ENCODE data around the gene ADGRA1. TPM values are rescaled to one million over a fixed set of nuclear protein-coding genes. Genes with fewer than 3 reads are reported as not detected.

Gene ADGRA1
- total and polyA plus RNA-seq, 10 of the 15 experiments (the other 5 are each of a cell fraction or from before 2014, with no cell fraction given): not detected

- in situ Hi-C loops (cut with MboI) (no loop called here), intact Hi-C loops (cut with micrococcal nuclease; ENCODE audit: unreplicated experiment) (no loop called here)
- Histone ChIP-seq H3K36me3 (ENCODE audit: control insufficient read depth in 2 of 2, insufficient read depth in 2 of 2, low read length in 1 of 2) (no peaks in the 10 kb centered on the region), H3K27ac (ENCODE audit: control insufficient read depth, insufficient read depth) (no peak overlapping the region), H3K79me2 (ENCODE audit: control insufficient read depth, insufficient read depth, low read length) (no peaks in the 10 kb centered on the region), H3K9me3 (replicated peaks; ENCODE audit: control insufficient read depth, insufficient read depth, low read length) (no peaks in the 10 kb centered on the region; the same call in 2 of the 3 replicates), H3K4me1 (ENCODE audit: control insufficient read depth, insufficient read depth, low read length) (no peaks in the 10 kb centered on the region), H3K4me3 (no peak overlapping the region), H3K4me2 (ENCODE audit: control insufficient read depth, insufficient read depth) (no peak overlapping the region), H2AFZ (ENCODE audit: control insufficient read depth, low read depth, low read length) (no peak overlapping the region), H3K27me3 (replicated peaks in 1 of 2; ENCODE audit: control insufficient read depth in 2 of 2, insufficient read depth in 2 of 2, low read length in 1 of 2) (no peaks in the 10 kb centered on the region), H4K20me1 (ENCODE audit: control insufficient read depth, insufficient read depth) (no peaks in the 10 kb centered on the region), H3K9ac (ENCODE audit: control insufficient read depth, insufficient read depth, low read length) (no peak overlapping the region)
- ChIA-PET SMC1A (ENCODE audit: uncharacterized antibody, unreplicated experiment) (no interaction called here), POLR2A (no interaction called here), CTCF (no interaction called here), RAD21 (ENCODE audit: unreplicated experiment) (no interaction called here)
- 66% methylated on average over 25 of the region's 26 CpGs for WGBS (ENCODE audit: insufficient coverage, insufficient replicate concordance, low lambda C conversion rate, missing lambda C conversion rate)
- FAIRE-seq (no peak), ATAC-seq (no peak), DNase-seq (ENCODE audit: low read depth, low spot score) (no peak)
- BruUV-seq (replicated peaks): no TSS peak
- TF ChIP-seq ZNF274 (IDR thresholded peaks at IDR 0.05; ENCODE audit: insufficient read depth, insufficient read length) (no peak), MTA2 (IDR thresholded peaks at IDR 0.05; ENCODE audit: low read depth) (no peak), MYC (IDR thresholded peaks at IDR 0.05; ENCODE audit: insufficient read depth, insufficient read length, insufficient replicate concordance, low read length, severe bottlenecking) (no peak)
Observed at GRCh38 chr10:133067149-133068105, 20.3 kb upstream of the ADGRA1 start.

GRCh38 chr10:133068111-133069032, 19.4 kb upstream of the ADGRA1 start:
- CTCF ChIA-PET: no interaction called here
- WGBS (ENCODE audit: insufficient coverage, insufficient replicate concordance, low lambda C conversion rate, missing lambda C conversion rate): 43% methylated on average over 24 of the region's 24 CpGs
- RAD21 ChIA-PET (ENCODE audit: unreplicated experiment): no interaction called here

More at GRCh38 chr10:133068111-133069032, 19.4 kb upstream of the ADGRA1 start:
- TF ChIP-seq CHD4 (IDR thresholded peaks at IDR 0.05) (no peak), ZSCAN29 (IDR thresholded peaks at IDR 0.05) (no peak), NFYB (IDR thresholded peaks at IDR 0.05; ENCODE audit: insufficient read depth, low read depth, low read length) (no peak), ETV6 (conservative IDR thresholded peaks at IDR 0.05 in 1 of 2, IDR thresholded peaks at IDR 0.05 in 1 of 2; ENCODE audit: borderline replicate concordance in 1 of 2, low read depth in 1 of 2) (no peak)
- Histone ChIP-seq H3K4me3 (no peak overlapping the region), H3K9ac (ENCODE audit: control insufficient read depth, insufficient read depth, low read length) (no peak overlapping the region), H3K36me3 (ENCODE audit: control insufficient read depth in 2 of 2, insufficient read depth in 2 of 2, low read length in 1 of 2) (no peaks in the 10 kb centered on the region), H3K27me3 (replicated peaks in 1 of 2; ENCODE audit: control insufficient read depth in 2 of 2, insufficient read depth in 2 of 2, low read length in 1 of 2) (no peaks in the 10 kb centered on the region), H2AFZ (ENCODE audit: control insufficient read depth, low read depth, low read length) (no peak overlapping the region), H3K9me3 (replicated peaks; ENCODE audit: control insufficient read depth, insufficient read depth, low read length) (no peaks in the 10 kb centered on the region; the same call in 2 of the 3 replicates), H3K79me2 (ENCODE audit: control insufficient read depth, insufficient read depth, low read length) (no peaks in the 10 kb centered on the region), H3K4me1 (ENCODE audit: control insufficient read depth, insufficient read depth, low read length) (no peaks in the 10 kb centered on the region), H4K20me1 (ENCODE audit: control insufficient read depth, insufficient read depth) (no peaks in the 10 kb centered on the region), H3K27ac (ENCODE audit: control insufficient read depth, insufficient read depth) (no peak overlapping the region), H3K4me2 (ENCODE audit: control insufficient read depth, insufficient read depth) (no peak overlapping the region)
- POLR2A ChIA-PET: no interaction called here
- DNase-seq (ENCODE audit: low read depth, low spot score): no peak
- no TSS peak for BruUV-seq (replicated peaks)
- SMC1A ChIA-PET (ENCODE audit: uncharacterized antibody, unreplicated experiment): no interaction called here
- no peak for ATAC-seq
- intact Hi-C loops (cut with micrococcal nuclease; ENCODE audit: unreplicated experiment): no loop called here
- no peak for FAIRE-seq
- in situ Hi-C loops (cut with MboI): no loop called here
